Measurements from ENCODE around the gene TRPC4AP.

The TRPC4AP gene

GRCh38 chr20:34999782-35000181 lies 92.8 kb downstream of the TRPC4AP start:
- Histone ChIP-seq H3K36me3 (peaks cover 100% of the 10 kb centered on the region), H3K9me3 (no peaks in the 10 kb centered on the region), H3K4me1 (ENCODE audit: control insufficient read depth in 1 of 2, insufficient read depth in 1 of 2, low read depth in 1 of 2, low read length in 1 of 2) (no peaks in the 10 kb centered on the region), H3K4me3 (ENCODE audit: low read depth in 1 of 2, low read length in 1 of 2) (no peak overlapping the region), H3K27ac (no peak overlapping the region), H3K27me3 (no peaks in the 10 kb centered on the region)
- no peak for TF ChIP-seq CTCF (IDR thresholded peaks at IDR 0.05)

- Histone ChIP-seq H3K27ac (no peak overlapping the region), H3K36me3 (peaks cover 100% of the 10 kb centered on the region), H3K4me3 (ENCODE audit: low read depth in 1 of 2, low read length in 1 of 2) (no peak overlapping the region), H3K27me3 (no peaks in the 10 kb centered on the region), H3K4me1 (ENCODE audit: control insufficient read depth in 1 of 2, insufficient read depth in 1 of 2, low read depth in 1 of 2, low read length in 1 of 2) (no peaks in the 10 kb centered on the region), H3K9me3 (no peaks in the 10 kb centered on the region)
- TF ChIP-seq CTCF (IDR thresholded peaks at IDR 0.05): no peak
Observed at GRCh38 chr20:34999021-34999451, 93.6 kb downstream of the TRPC4AP start.

- no peaks in the 10 kb centered on the region for H3K4me1 ChIP-seq (ENCODE audit: control insufficient read depth in 1 of 2, insufficient read depth in 1 of 2, low read depth in 1 of 2, low read length in 1 of 2)
- peaks cover 100% of the 10 kb centered on the region for H3K36me3 ChIP-seq
- no peaks in the 10 kb centered on the region for H3K27me3 ChIP-seq
Observed at GRCh38 chr20:34998331-34998950, 94.2 kb downstream of the TRPC4AP start.

GRCh38 chr20:34997774-34998173 lies 94.8 kb downstream of the TRPC4AP start:
- Histone ChIP-seq H3K27me3 (no peaks in the 10 kb centered on the region), H3K4me1 (ENCODE audit: control insufficient read depth in 1 of 2, insufficient read depth in 1 of 2, low read depth in 1 of 2, low read length in 1 of 2) (no peaks in the 10 kb centered on the region), H3K4me3 (ENCODE audit: low read depth in 1 of 2, low read length in 1 of 2) (no peak overlapping the region), H3K9me3 (no peaks in the 10 kb centered on the region), H3K36me3 (peaks cover 100% of the 10 kb centered on the region), H3K27ac (no peak overlapping the region)
- no peak for TF ChIP-seq CTCF (IDR thresholded peaks at IDR 0.05)

More at GRCh38 chr20:34998331-34998950, 94.2 kb downstream of the TRPC4AP start:
- Histone ChIP-seq H3K4me3 (ENCODE audit: low read depth in 1 of 2, low read length in 1 of 2) (no peak overlapping the region), H3K27ac (no peak overlapping the region), H3K9me3 (no peaks in the 10 kb centered on the region)
- no peak for TF ChIP-seq CTCF (IDR thresholded peaks at IDR 0.05)

- Histone ChIP-seq H3K27ac (no peak overlapping the region), H3K4me3 (ENCODE audit: low read depth in 1 of 2, low read length in 1 of 2) (no peak overlapping the region), H3K9me3 (no peaks in the 10 kb centered on the region), H3K36me3 (peaks cover 97% of the 10 kb centered on the region), H3K27me3 (no peaks in the 10 kb centered on the region), H3K4me1 (ENCODE audit: control insufficient read depth in 1 of 2, insufficient read depth in 1 of 2, low read depth in 1 of 2, low read length in 1 of 2) (no peaks in the 10 kb centered on the region)
- no peak for TF ChIP-seq CTCF (IDR thresholded peaks at IDR 0.05)
Observed at GRCh38 chr20:34997131-34997561, 95.5 kb downstream of the TRPC4AP start.
